ENCODE results near the gene SOX10.
A peak's percentile ranks its signal among the peaks of the same experiment; 100 is the strongest.
"Not testable (repeated sequence)": the region's sequence is repeated elsewhere in the genome, so short reads cannot be mapped to it uniquely, and the experiment has no call there.

Gene SOX10

GRCh38 chr22:37970864-37971263, 13.5 kb downstream of the SOX10 start:
- in situ Hi-C loops (cut with MboI; ENCODE audit: low sequenced_read_pairs): no loop called here
- H3K4me1 ChIP-seq: no peaks in the 10 kb centered on the region
- DNase-seq (ENCODE audit: low spot score in 2 of 2): no peak
- peaks cover 29% of the 10 kb centered on the region for H3K36me3 ChIP-seq (replicated peaks)
- H3K27me3 ChIP-seq (ENCODE audit: low read depth): no peaks in the 10 kb centered on the region
- H3K4me3 ChIP-seq: no peak overlapping the region
- H3K9me3 ChIP-seq: no peaks in the 10 kb centered on the region

DNA sequence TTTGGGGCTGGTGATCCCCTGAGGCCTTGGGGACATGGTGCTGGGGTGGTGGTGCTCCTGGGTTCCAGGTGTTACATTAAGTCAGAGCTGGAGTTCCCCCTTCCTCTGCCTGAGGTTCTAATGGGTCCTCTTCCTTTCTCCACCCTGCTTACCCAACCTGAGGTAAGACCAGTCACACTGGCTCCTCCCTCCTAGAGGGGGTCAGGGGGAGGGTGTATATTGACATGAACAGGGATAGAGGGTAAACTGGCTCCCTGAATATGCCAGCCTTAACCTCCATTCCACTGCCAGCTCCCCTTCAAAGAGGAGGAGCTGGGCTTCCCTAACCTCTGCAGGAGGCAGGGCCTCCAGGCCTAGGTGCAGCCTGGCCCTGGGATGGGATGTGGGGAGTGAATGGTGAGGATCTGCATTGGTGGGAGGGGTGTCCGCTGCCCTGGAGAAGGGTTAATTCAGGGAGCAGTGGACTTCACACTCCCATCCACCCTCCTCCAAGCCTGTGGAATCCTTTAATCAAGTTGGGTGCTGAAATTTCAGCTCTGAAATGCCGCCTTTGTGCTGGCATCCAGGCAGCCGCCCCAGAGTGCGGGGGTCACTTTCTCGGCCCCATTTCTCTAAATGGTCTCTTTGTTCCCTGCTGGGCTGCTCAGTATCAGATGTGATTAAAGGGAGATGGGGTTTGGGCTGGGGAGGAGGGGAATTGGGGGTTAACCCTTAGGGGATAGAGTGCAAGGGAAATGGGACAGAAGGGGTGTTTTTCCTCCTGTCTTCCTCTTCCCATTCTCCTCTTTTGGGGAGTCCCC, 15.7 kb downstream of the SOX10 start:
- peaks cover 42% of the 10 kb centered on the region for H3K36me3 ChIP-seq (replicated peaks)
- DNase-seq (ENCODE audit: low spot score in 2 of 2): no peak
- in situ Hi-C loops (cut with MboI; ENCODE audit: low sequenced_read_pairs): no loop called here

GRCh38 chr22:37967637-37968451, 16.5 kb downstream of the SOX10 start:
- in situ Hi-C loops (cut with MboI; ENCODE audit: low sequenced_read_pairs): no loop called here
- Histone ChIP-seq H3K36me3 (replicated peaks) (peaks cover 48% of the 10 kb centered on the region), H3K4me1 (no peaks in the 10 kb centered on the region), H3K4me3 (no peak overlapping the region), H3K9me3 (no peaks in the 10 kb centered on the region), H3K27me3 (ENCODE audit: low read depth) (no peaks in the 10 kb centered on the region)
- no peak for DNase-seq (ENCODE audit: low spot score in 2 of 2)

More for the DNA sequence above, 15.7 kb downstream of the SOX10 start:
- no peaks in the 10 kb centered on the region for H3K4me1 ChIP-seq
- H3K27me3 ChIP-seq (ENCODE audit: low read depth): no peaks in the 10 kb centered on the region
- H3K4me3 ChIP-seq: no peak overlapping the region
- H3K9me3 ChIP-seq: no peaks in the 10 kb centered on the region

DNA sequence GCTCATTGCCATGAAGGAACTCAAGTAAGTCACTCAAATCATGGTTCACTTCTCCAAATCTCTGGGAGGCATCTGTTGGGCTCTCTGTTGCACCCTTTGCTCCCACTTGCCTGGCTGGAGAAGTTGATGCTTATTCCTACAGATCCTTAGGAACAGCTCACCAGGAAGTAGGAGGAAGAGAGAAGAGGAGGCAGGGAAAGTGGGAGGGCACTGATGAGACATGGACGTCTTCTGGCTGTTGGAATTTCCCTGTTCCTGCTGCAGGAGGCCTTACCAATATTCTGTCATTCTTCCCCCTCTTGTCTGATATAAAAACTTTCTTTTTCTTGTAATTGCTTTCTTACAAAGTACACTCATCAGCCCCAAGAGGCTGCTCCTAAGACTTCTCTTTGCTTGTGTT, 17.2 kb downstream of the SOX10 start:
- no peaks in the 10 kb centered on the region for H3K9me3 ChIP-seq
- peaks cover 55% of the 10 kb centered on the region for H3K36me3 ChIP-seq (replicated peaks)
- no peaks in the 10 kb centered on the region for H3K27me3 ChIP-seq (ENCODE audit: low read depth)
- no peaks in the 10 kb centered on the region for H3K4me1 ChIP-seq
- no peak for DNase-seq (ENCODE audit: low spot score in 2 of 2)
- H3K4me3 ChIP-seq: no peak overlapping the region
- in situ Hi-C loops (cut with MboI; ENCODE audit: low sequenced_read_pairs): no loop called here

- DNase-seq (ENCODE audit: low spot score in 2 of 2): no peak
- Histone ChIP-seq H3K4me3 (no peak overlapping the region), H3K4me1 (no peaks in the 10 kb centered on the region), H3K27me3 (ENCODE audit: low read depth) (no peaks in the 10 kb centered on the region), H3K36me3 (replicated peaks) (peaks cover 66% of the 10 kb centered on the region), H3K9me3 (no peaks in the 10 kb centered on the region)
- in situ Hi-C loops (cut with MboI; ENCODE audit: low sequenced_read_pairs): no loop called here
Observed at GRCh38 chr22:37965940-37966664, 18.3 kb downstream of the SOX10 start.

- peaks cover 71% of the 10 kb centered on the region for H3K36me3 ChIP-seq (replicated peaks)
- no peak for DNase-seq (ENCODE audit: low spot score in 2 of 2)
- no peak overlapping the region for H3K4me3 ChIP-seq
- no peaks in the 10 kb centered on the region for H3K27me3 ChIP-seq (ENCODE audit: low read depth)
- no peaks in the 10 kb centered on the region for H3K4me1 ChIP-seq
- H3K9me3 ChIP-seq: no peaks in the 10 kb centered on the region
- in situ Hi-C loops (cut with MboI; ENCODE audit: low sequenced_read_pairs): no loop called here
Observed at GRCh38 chr22:37961062-37961461, 23.3 kb downstream of the SOX10 start.

DNA sequence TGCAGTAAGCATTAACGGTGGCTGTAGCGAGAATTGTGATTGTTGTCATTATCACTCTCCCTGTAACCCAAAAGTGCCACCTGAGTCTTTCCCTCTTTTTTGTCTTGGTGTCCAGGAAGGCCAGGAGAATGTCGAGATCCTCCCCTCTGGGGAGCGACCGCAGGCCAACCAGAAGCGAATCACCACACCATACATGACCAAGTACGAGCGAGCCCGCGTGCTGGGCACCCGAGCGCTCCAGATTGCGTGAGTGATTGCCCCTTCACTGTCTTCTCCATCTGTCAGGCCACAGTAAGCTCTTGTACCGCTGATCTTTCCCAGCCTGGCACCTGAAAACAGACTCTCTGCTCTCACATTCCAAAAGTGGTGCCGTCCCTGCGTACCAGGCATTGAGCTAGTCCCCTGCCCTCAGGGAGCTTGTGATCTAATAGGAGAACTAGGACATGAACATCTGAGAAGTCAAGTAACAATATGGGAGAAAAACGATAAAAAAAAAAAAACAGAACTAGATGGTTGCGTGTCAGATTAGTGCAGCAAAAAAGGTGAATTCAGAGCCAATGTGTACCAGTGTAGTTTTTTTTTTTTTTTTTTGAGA, 25.0 kb downstream of the SOX10 start:
- no peaks in the 10 kb centered on the region for H3K27me3 ChIP-seq (ENCODE audit: low read depth)
- H3K4me1 ChIP-seq: peaks cover 5% of the 10 kb centered on the region
- in situ Hi-C loops (cut with MboI; ENCODE audit: low sequenced_read_pairs): loop anchor here (10.0 kb wide), 1 partner anchor 145 kb away; no protein-coding TSS in a partner anchor
- H3K9me3 ChIP-seq: no peaks in the 10 kb centered on the region
- no peak overlapping the region for H3K4me3 ChIP-seq
- H3K36me3 ChIP-seq (replicated peaks): peaks cover 59% of the 10 kb centered on the region
- no peak for DNase-seq (ENCODE audit: low spot score in 2 of 2)

DNA sequence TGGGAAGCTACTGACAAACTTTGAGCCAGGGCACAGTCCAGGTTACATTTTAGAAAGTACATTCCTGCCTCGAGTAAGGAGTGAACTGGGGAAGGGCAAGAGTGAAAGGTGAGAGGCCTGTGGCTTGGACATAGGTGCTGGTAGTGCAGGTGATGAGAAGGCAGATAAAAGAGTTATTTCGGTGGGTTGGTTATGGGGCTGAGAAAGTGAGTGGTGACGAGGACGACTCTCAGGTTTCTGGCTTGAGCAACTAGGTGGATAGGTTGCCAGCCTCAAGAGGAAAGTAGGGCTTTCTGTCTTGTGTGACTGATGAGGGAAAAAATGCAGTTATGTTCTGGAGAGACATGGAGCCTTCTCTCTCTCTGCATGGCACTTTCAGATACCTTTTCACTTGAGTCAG, 27.1 kb downstream of the SOX10 start:
- DNase-seq (ENCODE audit: low spot score in 2 of 2): no peak
- in situ Hi-C loops (cut with MboI; ENCODE audit: low sequenced_read_pairs): loop anchor here (10.0 kb wide), 1 partner anchor 142 kb away; no protein-coding TSS in a partner anchor
- peaks cover 5% of the 10 kb centered on the region for H3K4me1 ChIP-seq
- no peak overlapping the region for H3K4me3 ChIP-seq
- H3K9me3 ChIP-seq: no peaks in the 10 kb centered on the region
- H3K36me3 ChIP-seq (replicated peaks): peaks cover 52% of the 10 kb centered on the region
- no peaks in the 10 kb centered on the region for H3K27me3 ChIP-seq (ENCODE audit: low read depth)

GRCh38 chr22:37955825-37956397, 28.4 kb downstream of the SOX10 start:
- not testable (repeated sequence) for H3K9me3 ChIP-seq; DNase-seq (ENCODE audit: low spot score in 2 of 2); H3K27me3 ChIP-seq (ENCODE audit: low read depth); H3K4me3 ChIP-seq; H3K4me1 ChIP-seq
- in situ Hi-C loops (cut with MboI; ENCODE audit: low sequenced_read_pairs): loop anchor here (10.0 kb wide), 1 partner anchor 141 kb away; no protein-coding TSS in a partner anchor
- H3K36me3 ChIP-seq (replicated peaks): peaks cover 38% of the 10 kb centered on the region

- H3K27me3 ChIP-seq (ENCODE audit: low read depth): no peaks in the 10 kb centered on the region
- in situ Hi-C loops (cut with MboI; ENCODE audit: low sequenced_read_pairs): loop anchor here (10.0 kb wide), 1 partner anchor 140 kb away; no protein-coding TSS in a partner anchor
- no peaks in the 10 kb centered on the region for H3K9me3 ChIP-seq
- H3K4me3 ChIP-seq: peak overlapping the region; percentile 100
- no peak for DNase-seq (ENCODE audit: low spot score in 2 of 2)
- H3K4me1 ChIP-seq: peaks cover 5% of the 10 kb centered on the region
- H3K36me3 ChIP-seq (replicated peaks): peaks cover 33% of the 10 kb centered on the region
Observed at GRCh38 chr22:37954686-37955085, 29.7 kb downstream of the SOX10 start.

DNA sequence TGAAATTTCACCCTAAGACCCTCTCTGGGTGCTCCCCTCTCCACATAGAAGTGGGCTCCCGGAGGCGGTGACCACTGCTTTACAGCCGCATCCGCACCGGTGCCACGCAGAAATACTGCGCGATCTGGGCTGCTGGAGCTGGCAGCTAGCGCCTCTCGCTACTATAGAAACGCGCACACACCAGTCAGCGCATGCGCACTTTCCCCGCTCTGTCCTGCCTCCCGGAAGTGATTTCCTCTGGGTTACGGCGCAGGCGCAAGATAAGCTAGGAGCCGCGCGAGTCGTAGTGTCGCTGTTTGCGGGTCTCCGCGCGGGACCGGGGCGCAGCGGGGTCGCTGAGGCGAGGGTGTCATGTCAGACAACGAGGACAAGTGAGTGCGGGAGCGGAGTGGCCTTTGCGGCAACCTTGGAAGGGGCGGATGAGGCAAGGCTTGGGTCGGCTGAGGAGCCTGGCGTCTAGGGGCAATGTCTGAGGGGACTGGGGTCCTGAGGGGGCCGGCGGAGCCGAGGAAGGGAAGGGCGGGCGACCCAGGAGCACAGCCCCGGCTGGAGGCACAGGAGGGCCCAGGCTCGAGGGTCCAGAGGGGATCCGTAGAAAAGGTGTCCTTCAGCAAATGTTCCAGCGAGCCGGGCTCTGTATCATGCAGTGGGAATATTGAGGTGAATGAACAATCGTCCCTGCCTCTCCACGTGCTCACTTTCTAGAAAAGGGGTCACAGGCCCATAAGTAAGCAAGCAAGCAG, 30.7 kb downstream of the SOX10 start, which contains the start of the genes C22orf23 and POLR2F:
C22orf23 (minus strand) TSS at position 165 of the 743 bp plus-strand sequence. CDS start 452 bp downstream, outside the sequence.
POLR2F (plus strand) TSS at position 263 of the 743 bp plus-strand sequence; CDS start at position 352, 89 bp downstream.
- H3K4me1 ChIP-seq: peaks cover 5% of the 10 kb centered on the region
- in situ Hi-C loops (cut with MboI; ENCODE audit: low sequenced_read_pairs): loop anchor here (10.0 kb wide), 1 partner anchor 139 kb away; no protein-coding TSS in a partner anchor
- no peaks in the 10 kb centered on the region for H3K9me3 ChIP-seq
- H3K27me3 ChIP-seq (ENCODE audit: low read depth): no peaks in the 10 kb centered on the region
- peaks cover 24% of the 10 kb centered on the region for H3K36me3 ChIP-seq (replicated peaks)
- peak within 1 kb of the TSS; percentile 100 for H3K4me3 ChIP-seq
- peak; percentile 94 to 96 for DNase-seq (ENCODE audit: low spot score in 2 of 2)

DNA sequence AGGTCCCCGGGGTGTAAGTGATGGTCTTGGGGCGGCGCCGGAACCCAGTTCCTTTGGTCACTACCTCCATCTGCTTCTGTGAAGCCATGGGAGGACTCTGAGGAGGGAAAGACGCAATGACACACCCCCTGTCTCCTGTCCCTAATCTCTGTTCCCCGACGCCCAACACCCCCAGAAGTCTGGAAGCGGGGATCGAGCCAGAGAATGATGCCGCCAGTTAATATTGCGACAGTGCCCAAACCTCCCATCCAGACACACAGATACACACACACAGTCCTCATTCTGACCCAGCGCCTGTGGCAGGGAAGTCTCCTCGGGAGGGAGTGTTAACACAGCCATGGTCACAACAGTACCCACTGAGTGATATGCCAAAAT, 31.3 kb downstream of the SOX10 start:
- peak overlapping the region; percentile 100 for H3K4me3 ChIP-seq
- H3K36me3 ChIP-seq (replicated peaks): peaks cover 22% of the 10 kb centered on the region
- H3K9me3 ChIP-seq: no peaks in the 10 kb centered on the region
- peaks cover 5% of the 10 kb centered on the region for H3K4me1 ChIP-seq
- no peak for DNase-seq (ENCODE audit: low spot score in 2 of 2)
- no peaks in the 10 kb centered on the region for H3K27me3 ChIP-seq (ENCODE audit: low read depth)
- in situ Hi-C loops (cut with MboI; ENCODE audit: low sequenced_read_pairs): loop anchor here (10.0 kb wide), 1 partner anchor 138 kb away; no protein-coding TSS in a partner anchor

Measured in HAP-1 (cell line).